OCI-LY7 (cell line): ENCODE data around the gene ABHD12B. TPM values are rescaled to one million over a fixed set of nuclear protein-coding genes. Genes with fewer than 3 reads are reported as not detected.
"Not testable (repeated sequence)": the region's sequence is repeated elsewhere in the genome, so short reads cannot be mapped to it uniquely, and the experiment has no call there.

Experiments
- BruUV-seq: library from RNA; stranded (reverse); fragments of 400-500 nt; replicated peaks from 2 replicates; lab custom pipeline; 2021; lab: Mats Ljungman, UMichigan
- CTCF ChIA-PET: fragments of 300-600 bp; sonication (Branson Sonifier 250); formaldehyde crosslinking; loops from one replicate; lab custom pipeline; 2022; ENCODE audit warnings: antibody characterized with exemption; ENCODE audit not compliant: unreplicated experiment; lab: Charles Lee
- POLR2A ChIA-PET: fragments of 300-600 bp; sonication (Branson Sonifier 250); formaldehyde crosslinking; loops from one replicate; lab custom pipeline; 2022; ENCODE audit warnings: antibody characterized with exemption; lab: Charles Lee
- DNase-seq: peaks from one replicate; pipeline ENCODE4 v3.0.0-alpha.2; 2015; ENCODE audit warnings: low spot score
- H2AFZ ChIP-seq: fragments of 200-600 bp; sonication (generic), shearing (Covaris generic); 2 replicates; pipeline ENCODE4 v1.6.1; 2014; ENCODE audit warnings: mild to moderate bottlenecking, antibody characterized with exemption, low read length, moderate library complexity
- H3K27ac ChIP-seq: fragments of 200-600 bp; sonication (generic); 2 replicates; pipeline ENCODE4 v1.5.1; 2014; ENCODE audit warnings: mixed run types, low read depth, mild to moderate bottlenecking, moderate library complexity, low read length, inconsistent platforms; ENCODE audit not compliant: poor library complexity, severe bottlenecking
- H3K36me3 ChIP-seq: fragments of 200-600 bp; sonication (generic); 2 replicates; pipeline ENCODE4 v1.6.1; 2014; ENCODE audit warnings: mild to moderate bottlenecking, antibody characterized with exemption, low read length, moderate library complexity, mixed read lengths; ENCODE audit not compliant: insufficient read depth
- H3K4me1 ChIP-seq: fragments of 200-600 bp; sonication (generic); 2 replicates; pipeline ENCODE4 v1.5.1; 2014; ENCODE audit warnings: mild to moderate bottlenecking, low read length; ENCODE audit not compliant: insufficient read depth, poor library complexity, severe bottlenecking
- H3K4me2 ChIP-seq: fragments of 200-600 bp; sonication (generic); 2 replicates; pipeline ENCODE4 v1.6.1; 2014; ENCODE audit warnings: mild to moderate bottlenecking, low read length
- H3K4me3 ChIP-seq: fragments of 200-600 bp; sonication (generic); 2 replicates; pipeline ENCODE4 v1.5.1; 2014; ENCODE audit warnings: mild to moderate bottlenecking, low read depth, low read length; ENCODE audit not compliant: poor library complexity, severe bottlenecking
- H3K79me2 ChIP-seq: fragments of 200-600 bp; sonication (generic); 2 replicates; pipeline ENCODE4 v1.6.1; 2016; ENCODE audit warnings: low read depth, mild to moderate bottlenecking, low read length, moderate library complexity, mixed read lengths; ENCODE audit not compliant: insufficient read depth
- H3K9me2 ChIP-seq: fragments of 200-600 bp; sonication (generic); 2 replicates; pipeline ENCODE4 v1.6.1; 2016; ENCODE audit warnings: mild to moderate bottlenecking, low read length, mixed read lengths; ENCODE audit not compliant: insufficient read depth
- H3K9me3 ChIP-seq: fragments of 200-600 bp; sonication (generic); 2 replicates; pipeline ENCODE4 v1.6.1; 2014; ENCODE audit warnings: mild to moderate bottlenecking, mixed run types, low read length, mixed read lengths
- H4K20me1 ChIP-seq: fragments of 200-600 bp; sonication (generic); 2 replicates; pipeline ENCODE4 v1.6.1; 2014; ENCODE audit warnings: mild to moderate bottlenecking, antibody characterized with exemption, low read length, moderate library complexity, mixed read lengths; ENCODE audit not compliant: insufficient read depth
- EZH2phosphoT487 ChIP-seq: fragments of 200-600 bp; sonication (generic); IDR thresholded peaks from 2 replicates; pipeline ENCODE4 v1.6.1; 2018; ENCODE audit warnings: low read depth, borderline replicate concordance, mild to moderate bottlenecking, mixed run types, antibody characterized with exemption, low read length, moderate library complexity, mixed read lengths
- intact Hi-C: fragments of 100-400 bp; cut with micrococcal nuclease; formaldehyde crosslinking; loops from one replicate; pipeline ENCODE4 v1.10.0; 2022; ENCODE audit not compliant: unreplicated experiment
- total RNA-seq, 2 experiments: library from RNA; depleted of rRNA in 1 of 2; stranded (reverse); fragments of >200 nt in 1 of 2; shearing (Covaris generic) in 1 of 2; gene quantifications; 2 replicates each; pipeline ENCODE4 v1.2.3, GENCODE V29; 2014 to 2022
- TF ChIP-seq, protein P1 (sequence below): fragments of 200-600 bp; sonication (generic); conservative IDR thresholded peaks from 2 replicates; pipeline ENCODE4 v1.5.1; 2014; ENCODE audit warnings: mild to moderate bottlenecking, antibody characterized with exemption, low read length, moderate library complexity, mixed read lengths

The ABHD12B gene
- total RNA-seq, 2 experiments from 2014 or later: 6.8 to 9.0 TPM

DNA sequence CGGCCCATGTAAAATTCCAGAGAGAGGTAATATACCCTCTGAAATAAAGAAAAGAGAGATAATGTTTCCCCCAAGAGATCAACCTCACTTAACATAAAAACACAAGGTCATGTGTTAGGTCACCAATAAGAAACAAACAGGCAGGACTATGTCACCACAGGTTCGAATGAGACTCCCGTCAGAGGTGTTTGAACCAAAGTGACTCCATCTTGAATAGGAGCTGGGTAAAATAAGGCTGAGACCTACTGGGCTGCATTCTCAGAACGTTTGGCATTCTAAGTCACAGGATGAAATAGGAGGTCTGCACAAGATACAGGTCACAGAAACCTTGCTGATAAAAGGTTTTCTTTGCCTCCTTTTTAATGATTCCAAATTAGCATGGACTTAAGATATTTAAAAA, 65.9 kb downstream of the ABHD12B start:
- H3K4me2 ChIP-seq: no peak overlapping the region
- H3K4me3 ChIP-seq: no peak overlapping the region
- CTCF ChIA-PET: no interaction called here
- H4K20me1 ChIP-seq: no peaks in the 10 kb centered on the region
- no peak for DNase-seq
- no peaks in the 10 kb centered on the region for H3K36me3 ChIP-seq
- POLR2A ChIA-PET: no interaction called here
- H3K79me2 ChIP-seq: no peaks in the 10 kb centered on the region
- H3K4me1 ChIP-seq: no peaks in the 10 kb centered on the region
- TF ChIP-seq, protein P1, sequence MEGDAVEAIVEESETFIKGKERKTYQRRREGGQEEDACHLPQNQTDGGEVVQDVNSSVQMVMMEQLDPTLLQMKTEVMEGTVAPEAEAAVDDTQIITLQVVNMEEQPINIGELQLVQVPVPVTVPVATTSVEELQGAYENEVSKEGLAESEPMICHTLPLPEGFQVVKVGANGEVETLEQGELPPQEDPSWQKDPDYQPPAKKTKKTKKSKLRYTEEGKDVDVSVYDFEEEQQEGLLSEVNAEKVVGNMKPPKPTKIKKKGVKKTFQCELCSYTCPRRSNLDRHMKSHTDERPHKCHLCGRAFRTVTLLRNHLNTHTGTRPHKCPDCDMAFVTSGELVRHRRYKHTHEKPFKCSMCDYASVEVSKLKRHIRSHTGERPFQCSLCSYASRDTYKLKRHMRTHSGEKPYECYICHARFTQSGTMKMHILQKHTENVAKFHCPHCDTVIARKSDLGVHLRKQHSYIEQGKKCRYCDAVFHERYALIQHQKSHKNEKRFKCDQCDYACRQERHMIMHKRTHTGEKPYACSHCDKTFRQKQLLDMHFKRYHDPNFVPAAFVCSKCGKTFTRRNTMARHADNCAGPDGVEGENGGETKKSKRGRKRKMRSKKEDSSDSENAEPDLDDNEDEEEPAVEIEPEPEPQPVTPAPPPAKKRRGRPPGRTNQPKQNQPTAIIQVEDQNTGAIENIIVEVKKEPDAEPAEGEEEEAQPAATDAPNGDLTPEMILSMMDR: no peak
- no peak for TF ChIP-seq EZH2phosphoT487
- BruUV-seq: no TSS peak
- no peak overlapping the region for H3K27ac ChIP-seq
- intact Hi-C loops: no loop called here
- H2AFZ ChIP-seq: no peak overlapping the region
- no peaks in the 10 kb centered on the region for H3K9me3 ChIP-seq
- no peaks in the 10 kb centered on the region for H3K9me2 ChIP-seq

DNA sequence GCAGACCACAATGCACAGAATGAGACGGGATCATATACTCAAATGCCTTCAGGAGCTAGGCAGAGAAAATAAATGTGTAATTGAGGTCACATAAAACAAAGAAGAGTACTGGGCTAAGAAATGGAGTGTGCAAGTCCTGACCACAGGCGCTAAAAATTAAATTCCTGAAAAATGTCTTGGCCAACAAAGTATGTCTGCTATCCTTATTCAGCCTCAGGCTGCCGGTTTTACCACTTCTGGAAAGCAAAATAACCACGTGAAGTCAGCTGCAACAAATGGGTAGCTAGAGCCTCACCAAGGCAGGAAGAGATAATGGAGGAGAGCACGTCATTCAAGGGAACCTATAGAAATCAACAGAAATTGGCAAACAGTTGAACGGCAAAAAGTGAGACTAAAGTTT, 69.3 kb downstream of the ABHD12B start:
- Histone ChIP-seq H4K20me1 (no peaks in the 10 kb centered on the region), H3K79me2 (no peaks in the 10 kb centered on the region), H3K4me1 (peaks cover 9% of the 10 kb centered on the region), H3K9me3 (no peaks in the 10 kb centered on the region), H3K36me3 (no peaks in the 10 kb centered on the region), H3K27ac (no peak overlapping the region), H3K4me2 (no peak overlapping the region), H3K4me3 (no peak overlapping the region), H2AFZ (no peak overlapping the region), H3K9me2 (no peaks in the 10 kb centered on the region)
- TF ChIP-seq, protein P1: no peak
- TF ChIP-seq EZH2phosphoT487: no peak
- POLR2A ChIA-PET: interaction anchor here (0.8 kb wide), 1 partner anchor 12 kb away, joined by 3 read pairs; no protein-coding TSS in a partner anchor
- no TSS peak for BruUV-seq
- CTCF ChIA-PET: no interaction called here
- intact Hi-C loops: no loop called here
- DNase-seq: no peak

DNA sequence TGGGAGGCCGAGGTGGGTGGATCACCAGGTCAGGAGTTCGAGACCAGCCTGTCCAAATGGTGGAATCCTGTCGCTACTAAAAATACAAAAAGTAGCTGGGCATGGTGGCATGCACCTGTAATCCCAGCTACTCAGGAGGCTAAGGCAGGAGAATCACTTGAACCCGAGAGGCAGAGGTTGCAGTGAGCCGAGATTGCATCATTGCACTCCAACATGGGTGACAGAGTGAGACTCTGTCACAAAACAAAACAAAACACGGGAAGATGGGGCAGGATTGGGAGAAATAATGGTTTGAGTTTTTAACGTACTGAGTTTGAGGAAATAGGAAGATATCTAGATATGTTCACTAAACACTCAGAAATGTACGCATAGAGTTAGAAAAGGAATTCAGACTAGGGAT, 69.8 kb downstream of the ABHD12B start:
- H2AFZ ChIP-seq, H3K36me3 ChIP-seq, CTCF ChIA-PET, intact Hi-C loops, H3K9me2 ChIP-seq, H3K9me3 ChIP-seq, H3K79me2 ChIP-seq, H3K27ac ChIP-seq, H3K4me3 ChIP-seq, BruUV-seq, H3K4me1 ChIP-seq, DNase-seq, H3K4me2 ChIP-seq, H4K20me1 ChIP-seq: not testable (repeated sequence)
- POLR2A ChIA-PET: interaction anchor here (0.8 kb wide), 1 partner anchor 12 kb away, joined by 3 read pairs; no protein-coding TSS in a partner anchor
